RWPE2 (cell line): ENCODE measurements around the gene CCNF.

Source experiments
- ATAC-seq: fragments of 200-7000 bp; cut with Tn5 transposase; 3 replicates; pipeline ENCODE4 v1.9.1; 2021; ENCODE audit warnings: low read depth
- DNase-seq: peaks from one replicate; pipeline ENCODE4 v3.0.0-alpha.2; 2020; ENCODE audit warnings: low spot score
- H3K27ac ChIP-seq: fragments of 450-650 bp; 2 replicates; pipeline ENCODE4 v1.5.1; 2017; ENCODE audit warnings: mild to moderate bottlenecking; ENCODE audit not compliant: poor library complexity, severe bottlenecking
- H3K27me3 ChIP-seq: fragments of 250-450 bp; sonication (Bioruptor Pico); 2 replicates; pipeline ENCODE4 v1.5.1; 2021; ENCODE audit warnings: mild to moderate bottlenecking, moderate library complexity; ENCODE audit not compliant: insufficient read depth, poor library complexity, severe bottlenecking
- H3K36me3 ChIP-seq: fragments of 250-450 bp; sonication (Bioruptor Pico); 2 replicates; pipeline ENCODE4 v1.5.1; 2020; ENCODE audit warnings: low read depth, mild to moderate bottlenecking, moderate library complexity
- H3K4me1 ChIP-seq: fragments of 250-450 bp; sonication (Bioruptor Pico); 2 replicates; pipeline ENCODE4 v1.5.1; 2021; ENCODE audit warnings: mild to moderate bottlenecking, moderate library complexity; ENCODE audit not compliant: insufficient read depth, poor library complexity, severe bottlenecking
- H3K4me3 ChIP-seq: fragments of 250-450 bp; sonication (Bioruptor Pico); 2 replicates; pipeline ENCODE4 v1.5.1; 2021; ENCODE audit warnings: mild to moderate bottlenecking, moderate library complexity; ENCODE audit not compliant: severe bottlenecking
- H3K9me3 ChIP-seq: fragments of 250-450 bp; sonication (Bioruptor Pico); 2 replicates; pipeline ENCODE4 v1.5.1; 2021; ENCODE audit warnings: mild to moderate bottlenecking, moderate library complexity; ENCODE audit not compliant: severe bottlenecking
- TF ChIP-seq, protein P1 (sequence below): fragments of 450-650 bp; IDR thresholded peaks from one replicate; pipeline ENCODE4 v1.5.1; 2017; ENCODE audit warnings: mild to moderate bottlenecking, moderate library complexity; ENCODE audit not compliant: poor library complexity, severe bottlenecking

Gene CCNF

DNA sequence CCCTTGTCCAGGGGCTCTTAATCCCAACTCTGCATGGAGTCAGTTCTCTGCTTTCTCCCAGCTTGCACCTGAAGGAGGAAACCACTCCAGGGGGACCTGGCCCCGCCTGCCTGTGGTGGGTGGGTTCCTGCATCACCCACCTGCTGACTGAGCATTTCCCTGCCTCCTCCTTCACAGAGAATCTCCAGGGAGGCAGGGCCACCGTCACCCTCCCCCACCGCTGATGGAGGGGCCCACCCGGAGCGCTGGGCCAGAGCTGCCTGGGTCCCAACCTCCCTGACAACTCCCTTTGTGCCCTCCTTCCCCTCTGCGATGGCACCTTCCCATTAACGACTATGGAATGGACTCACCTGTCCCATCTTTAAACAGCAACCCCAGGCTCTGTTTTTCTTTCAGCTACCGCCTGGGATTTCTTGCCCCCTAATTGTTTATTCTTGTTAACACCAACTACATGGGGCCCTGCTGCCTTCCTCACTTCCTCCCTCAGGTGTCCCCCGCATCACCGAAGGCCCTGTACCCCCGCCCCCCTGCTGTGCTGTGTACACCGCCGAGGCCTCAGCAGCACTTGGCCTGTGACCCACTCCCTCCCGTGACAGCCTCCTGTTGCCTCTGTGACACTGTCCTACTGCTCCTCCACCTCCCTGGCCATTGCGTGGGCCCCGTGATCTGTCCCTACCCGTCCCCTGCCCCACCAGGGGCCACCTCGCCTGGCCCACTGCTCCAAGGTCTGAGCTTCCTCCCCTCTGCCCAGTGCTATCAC, 29.8 kb downstream of the CCNF start:
- Histone ChIP-seq H3K36me3 (peaks cover 32% of the 10 kb centered on the region), H3K9me3 (no peaks in the 10 kb centered on the region), H3K4me1 (no peaks in the 10 kb centered on the region), H3K27me3 (no peaks in the 10 kb centered on the region), H3K27ac (peak overlapping the region; percentile 31), H3K4me3 (peak overlapping the region; percentile 47)
- DNase-seq (no peak), ATAC-seq (peak; percentile 1; the same call in 1 of the 3 replicates)
- TF ChIP-seq, protein P1, sequence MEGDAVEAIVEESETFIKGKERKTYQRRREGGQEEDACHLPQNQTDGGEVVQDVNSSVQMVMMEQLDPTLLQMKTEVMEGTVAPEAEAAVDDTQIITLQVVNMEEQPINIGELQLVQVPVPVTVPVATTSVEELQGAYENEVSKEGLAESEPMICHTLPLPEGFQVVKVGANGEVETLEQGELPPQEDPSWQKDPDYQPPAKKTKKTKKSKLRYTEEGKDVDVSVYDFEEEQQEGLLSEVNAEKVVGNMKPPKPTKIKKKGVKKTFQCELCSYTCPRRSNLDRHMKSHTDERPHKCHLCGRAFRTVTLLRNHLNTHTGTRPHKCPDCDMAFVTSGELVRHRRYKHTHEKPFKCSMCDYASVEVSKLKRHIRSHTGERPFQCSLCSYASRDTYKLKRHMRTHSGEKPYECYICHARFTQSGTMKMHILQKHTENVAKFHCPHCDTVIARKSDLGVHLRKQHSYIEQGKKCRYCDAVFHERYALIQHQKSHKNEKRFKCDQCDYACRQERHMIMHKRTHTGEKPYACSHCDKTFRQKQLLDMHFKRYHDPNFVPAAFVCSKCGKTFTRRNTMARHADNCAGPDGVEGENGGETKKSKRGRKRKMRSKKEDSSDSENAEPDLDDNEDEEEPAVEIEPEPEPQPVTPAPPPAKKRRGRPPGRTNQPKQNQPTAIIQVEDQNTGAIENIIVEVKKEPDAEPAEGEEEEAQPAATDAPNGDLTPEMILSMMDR: no peak

- no peaks in the 10 kb centered on the region for H3K9me3 ChIP-seq
- no peaks in the 10 kb centered on the region for H3K4me1 ChIP-seq
- H3K4me3 ChIP-seq: peak within 1 kb of the TSS; percentile 47
- no peaks in the 10 kb centered on the region for H3K27me3 ChIP-seq
- peaks cover 26% of the 10 kb centered on the region for H3K36me3 ChIP-seq
- H3K27ac ChIP-seq: peak within 1 kb of the TSS; percentile 31
- ATAC-seq (peak; percentile 88), DNase-seq (peak; percentile 97)
- TF ChIP-seq, protein P1: no peak
These were observed 30.6 kb downstream of the CCNF start, which contains the start of gene TEDC2 for GRCh38 chr16:2459647-2460390. Gene TEDC2 (plus strand): TSS chr16:2460109. CDS start chr16:2460145, 36 bp downstream.

DNA sequence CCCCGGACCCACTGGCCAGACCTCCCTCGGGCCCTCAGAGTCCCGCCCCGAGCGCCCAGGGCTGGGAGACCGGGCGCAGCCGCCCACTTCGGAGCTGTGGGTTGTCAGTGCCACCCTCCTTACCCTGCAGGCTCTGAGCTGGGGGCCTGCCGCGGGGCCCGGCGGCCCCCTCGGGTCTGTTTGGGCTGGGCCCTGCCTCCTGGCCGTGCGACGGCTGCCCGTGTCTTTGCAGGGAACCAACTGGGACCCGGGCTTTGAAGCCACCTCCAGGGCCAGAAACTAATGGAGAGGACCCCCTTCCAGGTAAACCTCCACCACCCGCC, 31.1 kb downstream of the CCNF start:
- TF ChIP-seq, protein P1: no peak
- ATAC-seq (no peak), DNase-seq (no peak)
- peak overlapping the region; percentile 47 for H3K4me3 ChIP-seq
- H3K4me1 ChIP-seq: no peaks in the 10 kb centered on the region
- H3K9me3 ChIP-seq: no peaks in the 10 kb centered on the region
- peaks cover 24% of the 10 kb centered on the region for H3K36me3 ChIP-seq
- H3K27ac ChIP-seq: peak overlapping the region; percentile 31
- H3K27me3 ChIP-seq: no peaks in the 10 kb centered on the region

DNA sequence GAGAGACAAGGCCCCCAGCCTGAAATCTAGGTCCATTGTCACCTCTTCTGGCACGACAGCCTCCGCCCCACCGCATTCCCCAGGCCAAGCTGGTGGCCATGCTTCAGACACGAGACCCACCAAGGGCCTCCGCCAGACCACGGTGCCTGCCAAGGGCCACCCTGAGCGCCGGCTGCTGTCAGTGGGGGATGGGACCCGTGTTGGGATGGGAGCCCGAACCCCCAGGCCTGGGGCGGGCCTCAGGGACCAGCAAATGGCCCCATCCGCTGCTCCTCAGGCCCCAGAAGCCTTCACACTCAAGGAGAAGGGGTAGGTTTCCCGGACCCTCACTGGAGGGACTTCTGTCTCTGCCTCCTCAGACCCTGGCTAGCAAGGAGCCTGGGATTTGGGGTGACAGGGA, 31.7 kb downstream of the CCNF start:
- ATAC-seq: no peak
- H3K4me3 ChIP-seq: peak overlapping the region; percentile 47
- no peak overlapping the region for H3K27ac ChIP-seq
- no peaks in the 10 kb centered on the region for H3K9me3 ChIP-seq
- TF ChIP-seq, protein P1: no peak
- H3K36me3 ChIP-seq: peaks cover 18% of the 10 kb centered on the region
- H3K27me3 ChIP-seq: no peaks in the 10 kb centered on the region
- H3K4me1 ChIP-seq: no peaks in the 10 kb centered on the region
- DNase-seq: no peak
